ENCODE results near the gene DIP2B.

The DIP2B gene

DNA sequence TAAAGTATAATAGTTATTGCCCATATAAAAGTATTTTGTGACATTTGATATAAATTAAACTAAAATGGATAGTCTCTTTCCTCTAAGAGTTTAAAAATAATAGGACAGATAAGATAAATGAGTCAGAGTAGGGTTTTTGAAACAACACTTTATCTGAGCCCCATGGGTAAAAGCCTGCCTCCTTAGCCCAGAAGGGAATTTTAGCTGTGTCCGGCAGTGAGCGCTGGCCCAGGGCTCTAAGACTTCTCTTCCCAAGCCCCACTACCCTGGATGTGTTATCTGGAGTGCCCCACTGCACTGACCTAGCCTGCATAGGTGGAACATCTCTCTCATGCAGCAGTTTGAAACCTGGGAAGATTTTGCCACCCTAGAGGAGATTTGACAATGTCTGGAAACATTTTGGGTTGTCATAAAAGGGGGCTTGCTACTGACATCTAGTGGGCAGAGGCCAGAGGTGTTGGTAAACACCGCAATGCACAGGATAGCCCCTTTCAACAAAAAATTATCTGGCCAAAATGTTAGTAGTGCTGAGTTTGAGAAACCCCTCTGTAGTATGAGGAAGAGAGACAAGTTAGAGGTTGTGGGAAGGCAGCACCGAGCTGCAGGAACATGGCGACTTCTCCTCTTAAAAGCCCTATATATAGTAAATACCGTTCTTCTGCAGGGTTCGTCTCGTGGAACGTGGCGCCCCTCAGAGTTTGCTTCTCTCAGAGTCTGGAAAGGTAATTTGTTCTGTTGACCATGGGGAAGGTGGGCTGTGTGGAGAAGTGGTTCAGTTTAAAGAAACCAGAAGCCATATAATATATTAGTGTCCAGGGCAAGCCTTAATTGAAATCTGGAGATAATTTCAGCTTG is 229.9 kb downstream of the DIP2B start:
- no peak for TF ChIP-seq JUND (IDR thresholded peaks at IDR 0.05; ENCODE audit: low read depth)
- in situ Hi-C loops (cut with HindIII; ENCODE audit: low pct_unique_long_range_greater_than_20kb, low sequenced_read_pairs): no loop called here
- peak in 1 of 2 experiments; percentile 57 for DNase-seq (ENCODE audit: low read depth in 1 of 2, low spot score in 1 of 2)

DNA sequence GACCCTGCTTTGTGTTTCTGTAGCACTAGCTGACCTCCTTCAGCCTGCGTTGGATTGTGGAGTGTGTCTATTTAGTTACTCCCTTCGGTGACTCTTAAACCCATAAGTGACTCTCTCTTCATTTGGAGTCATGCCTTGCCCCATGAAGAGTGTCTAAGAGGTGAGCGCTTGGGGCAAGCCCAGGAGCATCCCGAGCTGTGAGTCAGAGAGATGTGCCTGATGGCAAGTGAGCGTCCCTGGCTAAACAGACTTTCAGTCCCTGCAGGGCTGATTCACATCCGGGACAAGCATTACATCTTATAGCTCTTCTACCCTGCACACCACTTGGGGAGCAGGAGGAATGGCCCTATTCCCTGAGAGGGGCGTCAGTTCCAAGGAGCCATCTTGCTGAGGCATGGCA is 234.8 kb downstream of the DIP2B start:
- in situ Hi-C loops (cut with HindIII; ENCODE audit: low pct_unique_long_range_greater_than_20kb, low sequenced_read_pairs): no loop called here
- no peak for DNase-seq (ENCODE audit: low read depth in 1 of 2, low spot score in 1 of 2)
- no peak for TF ChIP-seq JUND (IDR thresholded peaks at IDR 0.05; ENCODE audit: low read depth)

GRCh38 chr12:50740307-50740706 is 235.5 kb downstream of the DIP2B start:
- in situ Hi-C loops (cut with HindIII; ENCODE audit: low pct_unique_long_range_greater_than_20kb, low sequenced_read_pairs): no loop called here
- DNase-seq (ENCODE audit: low read depth in 1 of 2, low spot score in 1 of 2): no peak

GRCh38 chr12:50742776-50743175 is 238.0 kb downstream of the DIP2B start:
- in situ Hi-C loops (cut with HindIII; ENCODE audit: low pct_unique_long_range_greater_than_20kb, low sequenced_read_pairs): no loop called here
- no peak for TF ChIP-seq JUND (IDR thresholded peaks at IDR 0.05; ENCODE audit: low read depth)
- no peak for DNase-seq (ENCODE audit: low read depth in 1 of 2, low spot score in 1 of 2)

More at GRCh38 chr12:50740307-50740706, 235.5 kb downstream of the DIP2B start:
- TF ChIP-seq JUND (IDR thresholded peaks at IDR 0.05; ENCODE audit: low read depth): no peak

- DNase-seq (ENCODE audit: low read depth in 1 of 2, low spot score in 1 of 2): no peak
- TF ChIP-seq JUND (IDR thresholded peaks at IDR 0.05; ENCODE audit: low read depth): no peak
- in situ Hi-C loops (cut with HindIII; ENCODE audit: low pct_unique_long_range_greater_than_20kb, low sequenced_read_pairs): no loop called here
Measured at GRCh38 chr12:50745861-50746260, 241.1 kb downstream of the DIP2B start.

DNA sequence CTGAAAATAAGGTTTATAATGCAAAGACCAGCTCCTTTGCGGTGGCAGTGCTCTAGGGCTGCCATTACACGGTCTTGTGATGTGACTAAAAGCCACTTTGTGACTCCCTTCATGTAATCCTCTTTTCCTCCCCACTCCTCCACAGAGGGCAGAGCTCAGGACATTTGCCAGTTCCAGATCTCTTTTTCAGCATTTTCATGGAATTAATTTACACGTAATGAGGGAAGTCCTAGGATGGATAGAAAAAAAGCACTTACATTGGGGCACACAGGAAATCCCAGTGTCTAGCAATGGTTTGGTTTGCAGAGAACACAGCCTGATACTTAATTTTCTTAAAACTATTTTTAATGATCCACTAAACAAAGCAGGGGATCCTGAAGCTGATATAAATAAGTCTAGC is 241.6 kb downstream of the DIP2B start:
- no peak for DNase-seq (ENCODE audit: low read depth in 1 of 2, low spot score in 1 of 2)
- no peak for TF ChIP-seq JUND (IDR thresholded peaks at IDR 0.05; ENCODE audit: low read depth)
- in situ Hi-C loops (cut with HindIII; ENCODE audit: low pct_unique_long_range_greater_than_20kb, low sequenced_read_pairs): no loop called here

- no peak for TF ChIP-seq JUND (IDR thresholded peaks at IDR 0.05; ENCODE audit: low read depth)
- no peak for DNase-seq (ENCODE audit: low read depth in 1 of 2, low spot score in 1 of 2)
- in situ Hi-C loops (cut with HindIII; ENCODE audit: low pct_unique_long_range_greater_than_20kb, low sequenced_read_pairs): no loop called here
Measured at GRCh38 chr12:50747817-50748216, 243.0 kb downstream of the DIP2B start.

- no peak for TF ChIP-seq JUND (IDR thresholded peaks at IDR 0.05; ENCODE audit: low read depth)
- DNase-seq (ENCODE audit: low read depth in 1 of 2, low spot score in 1 of 2): no peak
- in situ Hi-C loops (cut with HindIII; ENCODE audit: low pct_unique_long_range_greater_than_20kb, low sequenced_read_pairs): no loop called here
Measured at GRCh38 chr12:50749459-50749882, 244.7 kb downstream of the DIP2B start.

GRCh38 chr12:50750366-50750765 is 245.6 kb downstream of the DIP2B start:
- in situ Hi-C loops (cut with HindIII; ENCODE audit: low pct_unique_long_range_greater_than_20kb, low sequenced_read_pairs): no loop called here
- no peak for DNase-seq (ENCODE audit: low read depth in 1 of 2, low spot score in 1 of 2)
- TF ChIP-seq JUND (IDR thresholded peaks at IDR 0.05; ENCODE audit: low read depth): no peak

GRCh38 chr12:50751948-50752721 is 247.3 kb downstream of the DIP2B start:
- DNase-seq (ENCODE audit: low read depth in 1 of 2, low spot score in 1 of 2): no peak
- in situ Hi-C loops (cut with HindIII; ENCODE audit: low pct_unique_long_range_greater_than_20kb, low sequenced_read_pairs): no loop called here
- no peak for TF ChIP-seq JUND (IDR thresholded peaks at IDR 0.05; ENCODE audit: low read depth)

DNA sequence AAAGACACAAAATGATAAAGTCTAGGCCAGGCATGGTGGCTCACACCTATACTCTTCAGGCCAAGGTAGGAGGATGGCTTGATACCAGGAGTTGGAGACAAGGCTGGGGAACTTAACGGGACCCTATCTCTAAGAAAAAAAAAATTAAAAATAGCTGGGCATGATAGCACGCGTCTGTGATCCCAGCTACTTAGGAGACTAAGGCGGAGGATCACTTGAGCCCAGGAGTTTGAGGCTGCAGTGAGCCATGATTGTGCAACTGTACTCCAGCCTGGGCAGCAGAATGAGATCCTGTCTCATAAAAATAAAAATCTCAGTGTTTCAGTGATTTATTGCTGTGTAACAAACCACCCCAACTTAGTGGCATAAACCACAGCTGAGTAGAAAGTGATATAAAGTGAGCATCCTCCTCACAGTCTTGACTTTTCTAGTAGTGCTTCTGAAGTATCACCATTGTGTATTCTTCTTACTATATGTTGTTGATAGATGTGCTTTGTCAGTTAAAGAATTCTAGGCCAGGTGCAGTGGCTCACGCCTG is 248.5 kb downstream of the DIP2B start:
- no peak for TF ChIP-seq JUND (IDR thresholded peaks at IDR 0.05; ENCODE audit: low read depth)
- no peak for DNase-seq (ENCODE audit: low read depth in 1 of 2, low spot score in 1 of 2)
- in situ Hi-C loops (cut with HindIII; ENCODE audit: low pct_unique_long_range_greater_than_20kb, low sequenced_read_pairs): no loop called here

DNA sequence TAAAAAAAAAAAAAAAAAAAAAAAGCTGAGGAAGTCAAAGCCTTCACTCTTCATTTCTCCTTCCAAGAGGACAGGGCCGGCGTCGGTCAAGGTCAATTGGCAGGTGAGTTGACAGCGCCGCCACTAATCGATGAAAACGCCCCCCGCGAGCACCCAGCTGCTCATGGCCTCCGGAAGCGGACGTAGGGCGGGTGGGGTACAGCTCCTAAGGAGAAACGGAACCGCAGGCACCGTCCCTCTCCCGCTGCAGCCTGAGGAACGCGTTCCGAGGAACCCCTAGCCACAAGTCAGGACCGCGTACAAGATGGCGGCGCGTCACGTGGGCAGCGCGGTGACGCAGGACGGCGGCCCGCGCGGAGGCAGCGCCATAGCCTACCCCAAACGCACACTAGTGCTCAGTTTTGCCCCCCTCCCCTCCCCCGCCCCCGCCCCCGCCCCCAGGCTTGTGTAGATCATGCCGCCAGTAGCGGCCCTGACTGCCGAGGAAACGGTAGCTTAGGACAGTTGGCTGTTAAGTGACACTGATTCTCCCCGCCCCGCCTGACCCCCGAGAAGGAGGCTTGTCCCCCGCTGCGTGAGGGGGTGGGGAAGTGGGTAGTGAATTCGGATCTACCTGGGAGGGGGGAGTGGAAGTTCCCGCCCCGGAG is 259.0 kb downstream of the DIP2B start, which contains the start of gene ATF1:
TSS of gene ATF1 (plus strand) at position 463 of the 647 bp plus-strand sequence. CDS start 16,045 bp downstream, outside the sequence.
- TF ChIP-seq JUND (IDR thresholded peaks at IDR 0.05; ENCODE audit: low read depth): no peak
- DNase-seq (ENCODE audit: low read depth in 1 of 2, low spot score in 1 of 2): peak; percentile 94 to 96
- in situ Hi-C loops (cut with HindIII; ENCODE audit: low pct_unique_long_range_greater_than_20kb, low sequenced_read_pairs): no loop called here

Measured in T47D (cell line).